Liver (tissue), 9 donors: ENCODE measurements around the gene PDCD1. TPM values are rescaled to one million over a fixed set of nuclear protein-coding genes. Genes with fewer than 3 reads are reported as not detected.

Source experiments
- DNase-seq: peaks from one replicate; pipeline ENCODE4 v3.0.0-alpha.2; 2017; ENCODE audit warnings: low spot score
- H3K27ac ChIP-seq, 2 donors: one replicate each; pipeline ENCODE4 v1.7.0; 2013; ENCODE audit warnings: inconsistent platforms in 2 of 2, low read length in 2 of 2, control low read depth in 1 of 2, low read depth in 1 of 2, mild to moderate bottlenecking in 1 of 2
- H3K27me3 ChIP-seq, 4 donors: one replicate each; pipeline versions ENCODE4 v1.6.1 to v1.7.0; 2013; ENCODE audit warnings: low read length in 3 of 4, inconsistent platforms in 1 of 4, mild to moderate bottlenecking in 1 of 4, moderate library complexity in 1 of 4; ENCODE audit not compliant: control insufficient read depth in 4 of 4, insufficient read depth in 4 of 4
- H3K36me3 ChIP-seq, 4 donors: one replicate each; pipeline versions ENCODE4 v1.6.1 to v1.7.0; 2013; ENCODE audit warnings: low read length in 3 of 4, mild to moderate bottlenecking in 3 of 4, low read depth in 1 of 4, moderate library complexity in 1 of 4; ENCODE audit not compliant: control insufficient read depth in 4 of 4, insufficient read depth in 3 of 4
- H3K4me1 ChIP-seq, 4 donors: one replicate each; pipeline versions ENCODE4 v1.6.1 to v1.7.0; 2013; ENCODE audit warnings: low read length in 3 of 4, mild to moderate bottlenecking in 3 of 4, moderate library complexity in 1 of 4; ENCODE audit not compliant: control insufficient read depth in 4 of 4, insufficient read depth in 4 of 4
- H3K4me3 ChIP-seq, 3 donors: one replicate each; pipeline versions ENCODE4 v1.6.1 to v1.7.0; 2013; ENCODE audit warnings: low read length in 3 of 3, control low read depth in 1 of 3, low read depth in 1 of 3, mild to moderate bottlenecking in 1 of 3
- H3K9ac ChIP-seq, 2 donors: one replicate each; pipeline ENCODE4 v1.7.0; 2013; ENCODE audit warnings: low read length in 2 of 2, mild to moderate bottlenecking in 2 of 2, moderate library complexity in 2 of 2, control low read depth in 1 of 2, low read depth in 1 of 2
- H3K9me3 ChIP-seq, 4 donors: one replicate each; pipeline versions ENCODE4 v1.6.1 to v1.7.0; 2013; ENCODE audit warnings: low read length in 3 of 4; ENCODE audit not compliant: control insufficient read depth in 4 of 4
- EGR1 ChIP-seq, 2 donors: IDR thresholded peaks; 2 replicates each; pipeline ENCODE4 v1.6.1; 2016 to 2018; ENCODE audit warnings: antibody characterized with exemption in 2 of 2, low read depth in 2 of 2
- FOXA1 ChIP-seq: IDR thresholded peaks from 2 replicates; pipeline ENCODE4 v1.6.1; 2016; ENCODE audit warnings: antibody characterized with exemption
- FOXA2 ChIP-seq: IDR thresholded peaks from 2 replicates; pipeline ENCODE4 v1.6.1; 2016; ENCODE audit warnings: antibody characterized with exemption
- HNF4A ChIP-seq, 2 donors: conservative IDR thresholded peaks; 2 replicates each; pipeline ENCODE4 v1.6.1; 2016; ENCODE audit warnings: antibody characterized with exemption in 2 of 2, mild to moderate bottlenecking in 2 of 2
- HNF4G ChIP-seq: IDR thresholded peaks from 2 replicates; pipeline ENCODE4 v1.6.1; 2016; ENCODE audit warnings: antibody characterized with exemption
- JUND ChIP-seq, 2 donors: IDR thresholded peaks; 2 replicates each; pipeline ENCODE4 v1.6.1; 2016; ENCODE audit warnings: antibody characterized with exemption in 2 of 2
- NR2F2 ChIP-seq: IDR thresholded peaks from 2 replicates; pipeline ENCODE4 v1.6.1; 2016; ENCODE audit warnings: antibody characterized with exemption
- RAD21 ChIP-seq, 2 donors: IDR thresholded peaks; 2 replicates each; pipeline ENCODE4 v1.6.1; 2016; ENCODE audit warnings: antibody characterized with exemption in 2 of 2, mild to moderate bottlenecking in 2 of 2
- SP1 ChIP-seq: IDR thresholded peaks from 2 replicates; pipeline ENCODE4 v1.6.1; 2018; ENCODE audit warnings: antibody characterized with exemption, mild to moderate bottlenecking
- TAF1 ChIP-seq: conservative IDR thresholded peaks from 2 replicates; pipeline ENCODE4 v1.6.1; 2016; ENCODE audit warnings: antibody characterized with exemption, mild to moderate bottlenecking
- WGBS: extraction: QIAGEN DNeasy Blood & Tissue Kit; methylation state at CpG from one replicate; pipeline ENCODE4 v1.1.7; 2013; 5-methylcytosine and 5-hydroxymethylcytosine counted together
- polyA plus RNA-seq, 2 donors: library from polyadenylated mRNA; stranded (reverse) in 1 of 2; unstranded in 1 of 2; fragments of 200-250 nt in 1 of 2; fragments of >200 nt in 1 of 2; fragmentation: Nextera tagmentation in 1 of 2; extraction: Ambion mirVana in 1 of 2; gene quantifications; one replicate each; pipeline versions ENCODE4 v1.2.1 to v1.2.3, GENCODE V29; 2013 to 2015
- total RNA-seq, 2 donors: library from RNA; depleted of rRNA; stranded (reverse); fragments of >200 nt; gene quantifications; one replicate each; pipeline ENCODE4 v1.2.3, GENCODE V29; 2014
- TF ChIP-seq, protein P1 (sequence below): IDR thresholded peaks from 2 replicates; pipeline ENCODE4 v1.6.1; 2016; ENCODE audit warnings: antibody characterized with exemption
- TF ChIP-seq, protein P2 (sequence below): IDR thresholded peaks from 2 replicates; pipeline ENCODE4 v1.6.1; 2016; ENCODE audit warnings: antibody characterized with exemption
- TF ChIP-seq, protein P3 (sequence below): IDR thresholded peaks from 2 replicates; pipeline ENCODE4 v1.6.1; 2016; ENCODE audit warnings: antibody characterized with exemption, mild to moderate bottlenecking
- donor health status: healthy.
- donor health status: healthy.
- donor health status: healthy.
- donor health status: healthy.
- donor health status: healthy.

PDCD1 gene
- total and polyA plus RNA-seq, 4 donors, result 0.20 to 0.37 (median 0.25) TPM; not detected in 1

DNA sequence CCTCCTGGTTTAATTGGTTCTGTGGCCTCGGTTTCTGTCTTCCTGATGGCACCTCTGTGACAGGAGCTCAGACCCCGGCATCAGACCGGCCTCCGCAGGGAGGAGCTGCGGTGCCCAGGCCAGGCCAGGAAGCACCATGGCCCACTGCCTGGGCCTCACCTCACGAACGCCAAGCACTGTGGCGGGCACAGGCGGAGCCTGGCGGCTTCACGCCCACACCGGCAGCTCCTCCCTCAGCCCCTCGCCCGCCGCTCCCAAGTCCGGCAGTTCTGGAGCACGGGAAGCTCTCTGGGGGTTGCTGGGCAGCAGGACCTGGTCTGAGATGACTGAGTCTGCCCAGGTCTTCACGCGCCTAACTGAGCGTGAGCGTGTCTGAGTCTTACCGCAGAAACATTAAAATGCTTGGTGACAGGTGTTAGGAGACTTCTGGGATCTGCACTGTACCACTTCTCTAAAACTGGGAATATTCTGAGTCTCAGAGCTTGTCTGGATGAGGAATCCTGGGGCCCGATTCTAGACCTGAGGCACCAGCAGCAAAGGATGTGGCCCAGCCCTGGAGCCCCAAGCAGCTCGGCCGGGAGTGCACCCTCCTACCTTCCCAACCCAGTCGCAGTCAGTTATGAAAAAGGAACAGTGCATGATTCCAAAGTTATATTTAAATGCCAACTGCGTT, 32.8 kb upstream of the PDCD1 start:
- Histone ChIP-seq H3K4me3 (no peak overlapping the region), H3K27ac (peak overlapping the region; percentile 59 to 77), H3K27me3 (no peaks in the 10 kb centered on the region), H3K9me3 (no peaks in the 10 kb centered on the region), H3K9ac (no peak overlapping the region), H3K36me3 (peaks cover 0 to 2% (median 0%) of the 10 kb centered on the region in 4 donors), H3K4me1 (peaks cover 3 to 18% (median 9%) of the 10 kb centered on the region in 4 donors)
- TF ChIP-seq, protein P1, sequence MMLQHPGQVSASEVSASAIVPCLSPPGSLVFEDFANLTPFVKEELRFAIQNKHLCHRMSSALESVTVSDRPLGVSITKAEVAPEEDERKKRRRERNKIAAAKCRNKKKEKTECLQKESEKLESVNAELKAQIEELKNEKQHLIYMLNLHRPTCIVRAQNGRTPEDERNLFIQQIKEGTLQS, result no peak
- no peak for TF ChIP-seq HNF4G
- TF ChIP-seq FOXA1, result no peak
- no peak for TF ChIP-seq FOXA2
- TF ChIP-seq, protein P2, sequence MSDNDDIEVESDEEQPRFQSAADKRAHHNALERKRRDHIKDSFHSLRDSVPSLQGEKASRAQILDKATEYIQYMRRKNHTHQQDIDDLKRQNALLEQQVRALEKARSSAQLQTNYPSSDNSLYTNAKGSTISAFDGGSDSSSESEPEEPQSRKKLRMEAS, result no peak
- no peak for TF ChIP-seq RAD21 (IDR thresholded peaks at IDR 0.05)
- TF ChIP-seq HNF4A (conservative IDR thresholded peaks at IDR 0.05), result no peak
- no peak for TF ChIP-seq SP1
- TF ChIP-seq EGR1 (IDR thresholded peaks at IDR 0.05; ENCODE audit: low read depth in 2 of 2), result no peak
- DNase-seq, result no peak
- WGBS, result 90% methylated on average over 27 of the region's 27 CpGs

DNA sequence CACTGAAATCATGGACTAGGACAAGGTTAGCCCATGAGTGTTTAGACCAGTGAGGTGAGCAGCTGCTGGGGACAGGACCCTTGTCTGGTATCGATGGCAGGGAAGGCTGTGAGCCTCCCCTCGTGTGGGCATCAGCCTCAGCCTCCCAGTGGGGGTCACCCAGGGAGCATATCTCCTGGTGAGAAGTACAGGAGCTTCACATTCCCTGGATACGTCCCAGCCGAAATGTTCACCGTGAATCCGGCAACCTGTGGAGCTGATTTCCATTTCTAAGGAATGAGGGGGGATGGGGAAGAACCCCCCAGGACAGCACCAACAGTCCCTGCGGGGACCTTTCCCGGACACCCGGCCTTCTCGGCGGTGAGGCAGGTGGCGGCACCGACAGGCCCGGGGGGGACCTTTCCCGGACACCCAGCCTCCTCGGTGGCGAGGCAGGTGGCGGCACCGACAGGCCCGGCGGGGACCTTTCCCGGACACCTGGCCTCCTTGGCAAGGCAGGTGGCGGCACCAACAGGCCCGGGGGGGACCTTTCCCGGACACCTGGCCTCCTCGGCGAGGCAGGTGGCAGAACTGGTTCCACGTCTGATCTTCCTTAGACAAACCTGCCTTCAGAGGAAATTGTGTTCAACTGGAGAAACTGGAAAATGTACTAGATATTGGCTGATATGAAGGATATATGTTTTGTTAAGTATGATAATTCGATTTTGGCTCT, 32.0 kb upstream of the PDCD1 start:
- Histone ChIP-seq H3K27ac (no peak overlapping the region), H3K9me3 (no peaks in the 10 kb centered on the region), H3K4me3 (no peak overlapping the region), H3K27me3 (no peaks in the 10 kb centered on the region), H3K9ac (no peak overlapping the region), H3K36me3 (peaks cover 0 to 2% (median 0%) of the 10 kb centered on the region in 4 donors), H3K4me1 (peaks cover 2 to 17% (median 7%) of the 10 kb centered on the region in 4 donors)
- 92% methylated on average over 29 of the region's 29 CpGs for WGBS
- no peak for DNase-seq
- TF ChIP-seq, protein P1, result no peak

DNA sequence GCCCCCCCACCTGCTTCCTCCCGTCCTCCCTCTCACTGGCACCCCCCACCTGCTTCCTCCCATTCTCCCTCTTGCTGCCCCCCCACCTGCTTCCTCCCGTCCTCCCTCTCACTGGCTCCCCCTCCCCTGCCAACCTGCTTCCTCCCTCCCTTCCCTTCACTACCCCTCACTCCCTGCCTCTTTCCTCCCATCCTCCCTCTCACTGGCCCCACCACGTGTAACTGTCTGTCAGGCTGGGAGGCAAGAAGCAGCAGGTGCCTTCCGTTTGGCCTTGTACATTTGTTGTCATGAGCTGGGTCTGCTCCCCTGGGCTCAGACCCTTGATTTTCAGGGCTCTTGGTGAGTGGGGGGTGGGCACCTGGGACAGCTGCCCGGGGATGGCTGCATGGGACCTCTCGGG, 29.9 kb upstream of the PDCD1 start:
- H3K36me3 ChIP-seq, result peaks cover 0 to 2% (median 0%) of the 10 kb centered on the region in 4 donors
- H3K9ac ChIP-seq, result no peak overlapping the region
- DNase-seq, result no peak
- WGBS, result 81% methylated on average over 5 of the region's 6 CpGs
- H3K9me3 ChIP-seq, result no peaks in the 10 kb centered on the region
- no peaks in the 10 kb centered on the region for H3K27me3 ChIP-seq
- peaks cover 2 to 21% (median 11%) of the 10 kb centered on the region in 4 donors for H3K4me1 ChIP-seq
- H3K27ac ChIP-seq, result no peak overlapping the region
- H3K4me3 ChIP-seq, result no peak overlapping the region
- TF ChIP-seq HNF4G (no peak), NR2F2 (no peak), TAF1 (no peak), SP1 (no peak), RAD21 (IDR thresholded peaks at IDR 0.05) (no peak), HNF4A (conservative IDR thresholded peaks at IDR 0.05) (no peak), JUND (IDR thresholded peaks at IDR 0.05) (no peak), EGR1 (IDR thresholded peaks at IDR 0.05; ENCODE audit: low read depth in 2 of 2) (no peak)
- TF ChIP-seq, protein P1, result no peak
- TF ChIP-seq, protein P2, result no peak
- TF ChIP-seq, protein P3, sequence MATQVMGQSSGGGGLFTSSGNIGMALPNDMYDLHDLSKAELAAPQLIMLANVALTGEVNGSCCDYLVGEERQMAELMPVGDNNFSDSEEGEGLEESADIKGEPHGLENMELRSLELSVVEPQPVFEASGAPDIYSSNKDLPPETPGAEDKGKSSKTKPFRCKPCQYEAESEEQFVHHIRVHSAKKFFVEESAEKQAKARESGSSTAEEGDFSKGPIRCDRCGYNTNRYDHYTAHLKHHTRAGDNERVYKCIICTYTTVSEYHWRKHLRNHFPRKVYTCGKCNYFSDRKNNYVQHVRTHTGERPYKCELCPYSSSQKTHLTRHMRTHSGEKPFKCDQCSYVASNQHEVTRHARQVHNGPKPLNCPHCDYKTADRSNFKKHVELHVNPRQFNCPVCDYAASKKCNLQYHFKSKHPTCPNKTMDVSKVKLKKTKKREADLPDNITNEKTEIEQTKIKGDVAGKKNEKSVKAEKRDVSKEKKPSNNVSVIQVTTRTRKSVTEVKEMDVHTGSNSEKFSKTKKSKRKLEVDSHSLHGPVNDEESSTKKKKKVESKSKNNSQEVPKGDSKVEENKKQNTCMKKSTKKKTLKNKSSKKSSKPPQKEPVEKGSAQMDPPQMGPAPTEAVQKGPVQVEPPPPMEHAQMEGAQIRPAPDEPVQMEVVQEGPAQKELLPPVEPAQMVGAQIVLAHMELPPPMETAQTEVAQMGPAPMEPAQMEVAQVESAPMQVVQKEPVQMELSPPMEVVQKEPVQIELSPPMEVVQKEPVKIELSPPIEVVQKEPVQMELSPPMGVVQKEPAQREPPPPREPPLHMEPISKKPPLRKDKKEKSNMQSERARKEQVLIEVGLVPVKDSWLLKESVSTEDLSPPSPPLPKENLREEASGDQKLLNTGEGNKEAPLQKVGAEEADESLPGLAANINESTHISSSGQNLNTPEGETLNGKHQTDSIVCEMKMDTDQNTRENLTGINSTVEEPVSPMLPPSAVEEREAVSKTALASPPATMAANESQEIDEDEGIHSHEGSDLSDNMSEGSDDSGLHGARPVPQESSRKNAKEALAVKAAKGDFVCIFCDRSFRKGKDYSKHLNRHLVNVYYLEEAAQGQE, result no peak
